Astrocyte (in vitro differentiated cells and primary cell): ENCODE results near the gene NEK9.

Experiments
- EZH2 ChIP-seq: IDR thresholded peaks from 2 replicates; pipeline ENCODE4 v1.6.1; 2012; ENCODE audit warnings: mild to moderate bottlenecking, low read length, inconsistent platforms; ENCODE audit not compliant: insufficient read depth
- TF ChIP-seq, protein P1 (sequence below): IDR thresholded peaks from 2 replicates; pipeline ENCODE4 v1.5.1; 2011; ENCODE audit warnings: low read depth, mild to moderate bottlenecking, inconsistent platforms, low read length, moderate library complexity; ENCODE audit not compliant: insufficient read depth

DNA sequence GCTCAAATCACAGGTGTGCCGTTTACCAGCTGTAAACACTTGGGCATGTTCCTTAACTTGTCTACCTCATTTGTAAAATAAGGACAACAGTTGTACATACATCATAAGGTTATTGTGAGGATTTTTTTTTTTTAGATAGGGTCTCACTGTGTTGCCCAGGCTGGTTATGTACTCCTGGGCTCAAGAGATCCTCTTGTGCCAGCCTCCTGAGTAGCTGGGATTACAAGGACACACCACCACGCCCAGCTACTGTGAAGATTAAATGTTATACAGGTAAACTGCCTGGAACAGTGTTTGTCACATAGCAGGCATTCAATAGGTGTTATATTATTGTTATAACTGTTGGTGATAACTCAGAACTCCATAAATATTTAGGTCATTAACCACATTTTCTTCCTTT, 36.8 kb upstream of the NEK9 start:
- TF ChIP-seq, protein P1, sequence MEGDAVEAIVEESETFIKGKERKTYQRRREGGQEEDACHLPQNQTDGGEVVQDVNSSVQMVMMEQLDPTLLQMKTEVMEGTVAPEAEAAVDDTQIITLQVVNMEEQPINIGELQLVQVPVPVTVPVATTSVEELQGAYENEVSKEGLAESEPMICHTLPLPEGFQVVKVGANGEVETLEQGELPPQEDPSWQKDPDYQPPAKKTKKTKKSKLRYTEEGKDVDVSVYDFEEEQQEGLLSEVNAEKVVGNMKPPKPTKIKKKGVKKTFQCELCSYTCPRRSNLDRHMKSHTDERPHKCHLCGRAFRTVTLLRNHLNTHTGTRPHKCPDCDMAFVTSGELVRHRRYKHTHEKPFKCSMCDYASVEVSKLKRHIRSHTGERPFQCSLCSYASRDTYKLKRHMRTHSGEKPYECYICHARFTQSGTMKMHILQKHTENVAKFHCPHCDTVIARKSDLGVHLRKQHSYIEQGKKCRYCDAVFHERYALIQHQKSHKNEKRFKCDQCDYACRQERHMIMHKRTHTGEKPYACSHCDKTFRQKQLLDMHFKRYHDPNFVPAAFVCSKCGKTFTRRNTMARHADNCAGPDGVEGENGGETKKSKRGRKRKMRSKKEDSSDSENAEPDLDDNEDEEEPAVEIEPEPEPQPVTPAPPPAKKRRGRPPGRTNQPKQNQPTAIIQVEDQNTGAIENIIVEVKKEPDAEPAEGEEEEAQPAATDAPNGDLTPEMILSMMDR: no peak
- no peak for TF ChIP-seq EZH2
